Thoracic aorta (tissue), 2 donors: ENCODE data around the gene TM7SF2. TPM values are rescaled to one million over a fixed set of nuclear protein-coding genes. Genes with fewer than 3 reads are reported as not detected.
A peak's percentile ranks its signal among the peaks of the same experiment; 100 is the strongest.

Source experiments
- ATAC-seq: fragments of 150-250 bp; one replicate; pipeline ENCODE4 v1.8.0; 2017; ENCODE audit warnings: low read depth; ENCODE audit not compliant: insufficient number of reproducible peaks, low FRiP score
- DNase-seq: peaks from one replicate; pipeline ENCODE4 v3.0.0-alpha.2; 2020; ENCODE audit warnings: low spot score
- H3K27ac ChIP-seq, 2 donors: fragments of 200-600 bp; sonication (generic); 1 replicate in 1 of 2; 2 replicates in 1 of 2; pipeline ENCODE4 v1.5.1; 2016; ENCODE audit warnings: mild to moderate bottlenecking in 2 of 2, moderate library complexity in 2 of 2
- H3K27me3 ChIP-seq: fragments of 200-600 bp; sonication (generic); replicated peaks from 2 replicates; pipeline ENCODE4 v1.6.0; 2016; ENCODE audit warnings: mild to moderate bottlenecking; ENCODE audit not compliant: insufficient read depth
- H3K36me3 ChIP-seq: fragments of 200-600 bp; sonication (generic); one replicate; pipeline ENCODE4 v1.5.1; 2016
- H3K4me1 ChIP-seq, 2 donors: fragments of 200-600 bp; sonication (generic); 1 replicate in 1 of 2; 2 replicates in 1 of 2; pipeline versions ENCODE4 v1.5.1 to v1.6.0; 2016; ENCODE audit warnings: low read depth in 2 of 2, mild to moderate bottlenecking in 1 of 2; ENCODE audit not compliant: control insufficient read depth in 1 of 2
- H3K4me3 ChIP-seq: fragments of 200-600 bp; sonication (generic); 2 replicates; pipeline ENCODE4 v1.5.1; 2016; ENCODE audit warnings: mild to moderate bottlenecking
- H3K9me3 ChIP-seq: fragments of 200-600 bp; sonication (generic); 2 replicates; pipeline ENCODE4 v1.5.1; 2016
- CTCF ChIP-seq: fragments of 200-600 bp; sonication (generic); IDR thresholded peaks from one replicate; pipeline ENCODE4 v1.5.1; 2019; ENCODE audit warnings: antibody characterized with exemption
- total RNA-seq, 2 donors: library from RNA; depleted of rRNA; stranded (reverse); fragments of >200 nt; gene quantifications; one replicate each; pipeline versions ENCODE4 v1.1.0 to v1.2.3, GENCODE V29; 2016

TM7SF2 gene
- total RNA-seq, 2 donors from 2014 or later, result 2.5 to 49.0 TPM

- Histone ChIP-seq H3K36me3 (no peaks in the 10 kb centered on the region), H3K27ac (no peak overlapping the region), H3K4me3 (no peak overlapping the region), H3K4me1 (peaks cover 11 to 29% of the 10 kb centered on the region in 2 donors), H3K27me3 (no peaks in the 10 kb centered on the region), H3K9me3 (no peaks in the 10 kb centered on the region)
- no peak for TF ChIP-seq CTCF
- DNase-seq (no peak), ATAC-seq (no peak)
Observed at GRCh38 chr11:65100674-65101350, 10.9 kb upstream of the TM7SF2 start.

- Histone ChIP-seq H3K36me3 (peaks cover under 1% of the 10 kb centered on the region), H3K27ac (peak overlapping the region; percentile 43 to 48)
- no peak for ATAC-seq
Observed at GRCh38 chr11:65102142-65103095, 9.3 kb upstream of the TM7SF2 start.

GRCh38 chr11:65103476-65103875 lies 8.2 kb upstream of the TM7SF2 start:
- ATAC-seq (no peak), DNase-seq (no peak)
- no peak overlapping the region for H3K27ac ChIP-seq
- no peak overlapping the region for H3K4me3 ChIP-seq
- H3K36me3 ChIP-seq, result peaks cover 11% of the 10 kb centered on the region
- no peaks in the 10 kb centered on the region for H3K9me3 ChIP-seq
- no peaks in the 10 kb centered on the region for H3K27me3 ChIP-seq
- H3K4me1 ChIP-seq, result peaks cover 3 to 16% of the 10 kb centered on the region in 2 donors
- no peak for TF ChIP-seq CTCF

More at GRCh38 chr11:65102142-65103095, 9.3 kb upstream of the TM7SF2 start:
- peaks cover 4 to 21% of the 10 kb centered on the region in 2 donors for H3K4me1 ChIP-seq
- H3K27me3 ChIP-seq, result no peaks in the 10 kb centered on the region
- no peak for TF ChIP-seq CTCF
- no peaks in the 10 kb centered on the region for H3K9me3 ChIP-seq
- no peak for DNase-seq
- no peak overlapping the region for H3K4me3 ChIP-seq

- DNase-seq (no peak), ATAC-seq (no peak)
- Histone ChIP-seq H3K4me3 (no peak overlapping the region), H3K27ac (no peak overlapping the region), H3K4me1 (peaks cover 3 to 16% of the 10 kb centered on the region in 2 donors), H3K9me3 (no peaks in the 10 kb centered on the region), H3K27me3 (no peaks in the 10 kb centered on the region), H3K36me3 (peaks cover 22% of the 10 kb centered on the region)
- no peak for TF ChIP-seq CTCF
Observed at GRCh38 chr11:65104628-65105027, 7.0 kb upstream of the TM7SF2 start.

GRCh38 chr11:65107078-65107477 lies 4.6 kb upstream of the TM7SF2 start:
- Histone ChIP-seq H3K4me3 (no peak overlapping the region), H3K27me3 (no peaks in the 10 kb centered on the region), H3K27ac (no peak overlapping the region), H3K36me3 (peaks cover 25% of the 10 kb centered on the region), H3K4me1 (peaks cover 4 to 27% of the 10 kb centered on the region in 2 donors), H3K9me3 (no peaks in the 10 kb centered on the region)
- no peak for DNase-seq
- no peak for TF ChIP-seq CTCF
- ATAC-seq, result no peak
